Measurements from ENCODE around the gene AKAP13.

Gene AKAP13

DNA sequence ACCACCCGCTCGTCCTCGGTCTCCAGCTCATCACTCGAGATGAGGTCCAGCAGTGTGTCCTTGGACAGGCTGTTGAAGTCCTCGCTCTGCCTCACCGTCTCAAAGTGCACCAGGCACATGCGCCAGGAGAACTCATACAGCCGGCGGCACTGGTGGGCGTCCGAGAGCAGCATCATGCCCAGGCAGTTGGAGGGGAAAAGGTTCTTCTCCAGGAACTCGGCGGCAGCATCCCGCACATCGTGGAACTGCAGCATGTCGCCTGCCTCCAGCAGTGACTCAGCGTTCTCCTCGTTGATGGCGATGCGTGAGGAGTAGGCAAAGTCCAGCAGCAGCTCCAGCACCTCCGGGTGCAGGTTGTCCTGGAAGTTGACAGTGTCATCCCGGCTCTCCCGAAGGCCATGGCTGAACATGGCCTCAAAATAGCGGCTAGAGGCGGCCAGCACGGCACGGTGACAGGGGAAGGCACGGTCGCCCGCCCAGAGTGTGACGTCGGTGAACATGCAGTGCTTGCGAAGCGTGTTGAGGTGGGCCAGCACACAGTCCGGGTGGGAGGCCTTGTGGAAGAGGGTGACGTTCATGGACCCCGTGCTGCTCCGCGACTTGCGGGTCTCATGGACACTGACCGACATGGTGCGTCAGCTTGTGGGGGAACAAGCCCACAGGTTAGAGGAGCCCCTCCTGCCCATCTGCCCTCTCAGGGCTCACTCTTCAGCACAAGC, 388.9 kb downstream of the AKAP13 start:
- Mint-ChIP-seq H3K27me3 (ENCODE audit: low read depth) (peaks cover 7% of the 10 kb centered on the region), H3K9me3 (no peaks in the 10 kb centered on the region), H3K36me3 (ENCODE audit: low read depth) (peaks cover 17% of the 10 kb centered on the region), H3K4me1 (peaks cover 57% of the 10 kb centered on the region), H3K27ac (peak overlapping the region in 2 of 3 experiments; percentile 90 to 91), H3K4me3 (no peak overlapping the region)
- TF ChIP-seq, protein P1, sequence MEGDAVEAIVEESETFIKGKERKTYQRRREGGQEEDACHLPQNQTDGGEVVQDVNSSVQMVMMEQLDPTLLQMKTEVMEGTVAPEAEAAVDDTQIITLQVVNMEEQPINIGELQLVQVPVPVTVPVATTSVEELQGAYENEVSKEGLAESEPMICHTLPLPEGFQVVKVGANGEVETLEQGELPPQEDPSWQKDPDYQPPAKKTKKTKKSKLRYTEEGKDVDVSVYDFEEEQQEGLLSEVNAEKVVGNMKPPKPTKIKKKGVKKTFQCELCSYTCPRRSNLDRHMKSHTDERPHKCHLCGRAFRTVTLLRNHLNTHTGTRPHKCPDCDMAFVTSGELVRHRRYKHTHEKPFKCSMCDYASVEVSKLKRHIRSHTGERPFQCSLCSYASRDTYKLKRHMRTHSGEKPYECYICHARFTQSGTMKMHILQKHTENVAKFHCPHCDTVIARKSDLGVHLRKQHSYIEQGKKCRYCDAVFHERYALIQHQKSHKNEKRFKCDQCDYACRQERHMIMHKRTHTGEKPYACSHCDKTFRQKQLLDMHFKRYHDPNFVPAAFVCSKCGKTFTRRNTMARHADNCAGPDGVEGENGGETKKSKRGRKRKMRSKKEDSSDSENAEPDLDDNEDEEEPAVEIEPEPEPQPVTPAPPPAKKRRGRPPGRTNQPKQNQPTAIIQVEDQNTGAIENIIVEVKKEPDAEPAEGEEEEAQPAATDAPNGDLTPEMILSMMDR (IDR thresholded peaks at IDR 0.05; ENCODE audit: unreplicated experiment in 3 of 3), result no peak

DNA sequence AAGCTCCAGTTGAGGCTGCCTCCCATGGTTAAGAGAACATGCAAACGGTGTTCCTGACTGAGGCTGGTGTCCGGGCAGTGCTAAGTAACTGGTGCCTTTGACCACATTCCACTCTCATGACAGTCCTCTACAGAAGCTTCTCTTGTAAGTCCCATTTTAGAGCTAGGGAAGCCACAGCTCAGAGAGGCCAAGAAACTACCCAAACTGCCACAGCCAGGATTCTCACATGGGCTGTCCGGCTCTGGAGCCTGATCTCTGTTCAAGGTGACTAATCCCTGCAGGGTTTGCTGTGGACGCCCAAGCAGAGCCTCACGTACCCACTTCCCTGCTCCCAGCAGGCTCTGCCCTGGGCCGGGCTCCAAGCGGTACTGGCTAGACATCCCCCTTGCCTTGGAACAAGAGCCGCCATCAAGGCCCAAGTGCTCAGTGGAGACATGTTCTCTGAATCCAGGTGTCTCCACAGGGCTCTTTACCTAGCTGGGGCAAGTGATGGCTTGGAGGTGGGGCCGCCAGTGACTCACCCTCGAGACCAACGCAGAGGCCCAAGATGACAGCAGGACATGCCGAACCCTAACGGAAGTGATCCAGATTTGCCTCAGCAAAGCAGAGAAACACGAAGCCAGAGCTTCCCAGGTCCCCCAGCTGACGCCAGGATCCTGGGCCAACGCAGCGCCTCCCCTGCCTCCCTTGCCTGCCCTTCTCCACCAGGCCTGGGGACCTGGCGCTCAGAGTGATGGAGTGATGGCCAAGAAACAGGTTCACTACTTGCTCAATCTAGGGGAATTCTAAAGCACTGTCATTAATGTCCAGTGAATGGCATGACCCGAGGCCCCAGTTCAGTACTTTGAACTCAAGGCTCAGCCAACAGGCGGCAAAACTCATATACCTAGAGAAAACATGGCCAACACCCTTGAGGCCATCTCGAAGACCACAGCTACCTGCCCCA, 390.0 kb downstream of the AKAP13 start:
- peak overlapping the region; percentile 90 to 93 (median 91) for H3K27ac Mint-ChIP-seq
- H3K4me1 Mint-ChIP-seq, result peaks cover 51% of the 10 kb centered on the region
- TF ChIP-seq, protein P1 (IDR thresholded peaks at IDR 0.05; ENCODE audit: unreplicated experiment in 3 of 3), result no peak
- peaks cover 17% of the 10 kb centered on the region for H3K36me3 Mint-ChIP-seq (ENCODE audit: low read depth)
- H3K9me3 Mint-ChIP-seq, result no peaks in the 10 kb centered on the region
- peak overlapping the region in 2 of 3 experiments; percentile 4 to 29 for H3K4me3 Mint-ChIP-seq
- peaks cover 7% of the 10 kb centered on the region for H3K27me3 Mint-ChIP-seq (ENCODE audit: low read depth)

DNA sequence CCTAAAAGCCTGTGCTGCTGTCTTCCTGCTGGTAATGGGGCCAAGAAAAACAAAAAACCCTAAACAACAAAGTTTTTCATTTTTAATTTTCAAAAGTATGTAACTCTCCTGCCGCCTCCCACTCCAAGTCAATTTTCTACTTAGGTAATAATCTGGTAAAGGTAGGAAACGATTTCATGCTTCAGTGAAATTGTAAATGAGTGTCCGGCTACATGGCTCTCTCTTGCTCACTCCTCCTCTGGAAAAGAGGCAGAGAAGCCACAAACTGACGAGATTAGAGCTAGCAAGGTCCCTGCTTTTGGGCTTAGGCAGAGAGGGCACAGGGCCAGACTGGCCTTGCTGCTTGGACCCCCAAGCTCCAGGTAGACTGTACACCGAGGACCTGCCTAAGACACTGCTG, 390.9 kb downstream of the AKAP13 start:
- Mint-ChIP-seq H3K36me3 (ENCODE audit: low read depth) (peaks cover 17% of the 10 kb centered on the region), H3K4me3 (peak overlapping the region; percentile 4 to 65 (median 5)), H3K27me3 (ENCODE audit: low read depth) (peaks cover 7% of the 10 kb centered on the region), H3K4me1 (peaks cover 46% of the 10 kb centered on the region), H3K9me3 (no peaks in the 10 kb centered on the region), H3K27ac (peak overlapping the region; percentile 90 to 93 (median 91))
- TF ChIP-seq, protein P1 (IDR thresholded peaks at IDR 0.05; ENCODE audit: unreplicated experiment in 3 of 3), result no peak

DNA sequence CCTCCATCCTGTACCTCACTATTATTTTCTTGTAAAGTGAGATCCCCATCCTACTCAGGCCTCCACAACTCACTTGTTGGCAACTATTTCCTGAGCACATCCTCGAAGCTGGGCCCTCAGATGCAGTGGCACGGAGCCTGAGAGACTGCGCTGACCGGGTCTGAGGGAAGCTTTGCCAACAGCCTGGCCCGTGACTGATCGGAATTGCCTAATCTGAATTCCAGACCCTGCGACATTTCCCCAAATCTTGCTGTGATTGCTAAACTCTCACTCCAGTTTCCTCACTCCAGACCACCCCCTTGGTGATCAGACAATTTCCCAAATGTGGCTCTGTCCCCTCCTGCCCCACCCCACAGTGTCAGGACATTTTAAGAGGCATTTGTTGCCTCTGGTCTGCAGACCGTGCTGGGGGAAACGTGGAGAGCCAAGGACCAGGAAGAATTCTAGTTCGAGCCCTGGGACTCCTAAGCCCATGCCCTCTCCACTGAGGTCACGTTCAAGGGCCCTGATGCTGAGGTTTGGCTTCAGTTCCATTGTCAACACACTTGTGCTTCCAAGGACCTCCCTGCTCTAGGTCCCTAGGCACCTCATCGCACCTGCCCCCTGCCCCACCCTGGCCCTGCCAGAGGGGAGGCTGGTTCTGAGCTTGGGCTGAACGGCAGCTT, 391.5 kb downstream of the AKAP13 start:
- Mint-ChIP-seq H3K36me3 (ENCODE audit: low read depth) (peaks cover 17% of the 10 kb centered on the region), H3K4me1 (peaks cover 42% of the 10 kb centered on the region), H3K27ac (peak overlapping the region; percentile 90 to 93 (median 91)), H3K9me3 (no peaks in the 10 kb centered on the region), H3K4me3 (no peak overlapping the region), H3K27me3 (ENCODE audit: low read depth) (peaks cover 7% of the 10 kb centered on the region)
- TF ChIP-seq, protein P1 (IDR thresholded peaks at IDR 0.05; ENCODE audit: unreplicated experiment in 3 of 3), result no peak

DNA sequence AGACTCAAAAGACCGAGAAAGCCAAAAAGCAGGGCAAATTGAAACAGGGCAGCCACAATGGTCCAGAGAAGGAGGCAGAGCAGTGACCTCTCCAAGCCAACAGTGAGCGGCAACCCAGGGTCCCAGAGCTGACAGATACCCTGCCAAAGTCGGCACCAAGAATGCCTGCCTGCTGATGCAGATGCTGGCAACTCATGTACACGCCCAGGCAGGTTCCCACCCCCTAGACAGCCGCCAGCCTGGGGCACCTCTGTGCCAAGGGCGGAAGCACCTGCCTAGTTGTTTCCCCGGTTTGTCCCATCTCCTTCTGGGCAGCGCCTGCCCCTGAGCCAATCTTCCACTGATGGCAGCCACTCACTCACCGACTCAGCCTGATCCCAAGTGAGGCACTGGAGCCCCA, 392.3 kb downstream of the AKAP13 start:
- Mint-ChIP-seq H3K27me3 (ENCODE audit: low read depth) (peaks cover 7% of the 10 kb centered on the region), H3K36me3 (ENCODE audit: low read depth) (peaks cover 17% of the 10 kb centered on the region), H3K27ac (peak overlapping the region; percentile 90 to 93 (median 91)), H3K4me3 (no peak overlapping the region), H3K9me3 (no peaks in the 10 kb centered on the region), H3K4me1 (peaks cover 44% of the 10 kb centered on the region)
- TF ChIP-seq, protein P1 (IDR thresholded peaks at IDR 0.05; ENCODE audit: unreplicated experiment in 3 of 3), result no peak
